ENCODE data around the gene PRRG1. TPM values are rescaled to one million over a fixed set of nuclear protein-coding genes. Genes with fewer than 3 reads are reported as not detected.

The PRRG1 gene
- total and polyA plus RNA-seq, 5 experiments from 2014 or later = not detected

DNA sequence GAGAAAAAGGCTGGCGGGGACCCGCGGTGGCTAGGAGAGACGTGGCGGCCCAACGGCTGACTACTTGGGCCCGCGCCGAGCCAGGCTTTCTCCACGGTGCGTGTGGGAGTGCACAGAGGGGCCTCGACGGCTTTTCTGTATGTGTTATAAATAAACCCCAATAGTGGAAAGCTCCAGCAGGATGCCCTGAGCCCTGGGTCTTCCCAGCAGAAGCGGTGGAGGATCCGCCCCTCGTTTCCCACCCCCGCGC, 268 bp upstream of the PRRG1 start:
- POLR2A ChIA-PET = no interaction called here
- H3K9me3 Mint-ChIP-seq = peaks cover 0 to 6% (median 0%) of the 10 kb centered on the region in 9 donors
- no peak for ATAC-seq
- no peaks in the 10 kb centered on the region for H3K36me3 Mint-ChIP-seq
- peaks cover 12 to 44% (median 15%) of the 10 kb centered on the region in 5 donors for H3K27me3 Mint-ChIP-seq
- H3K4me1 Mint-ChIP-seq = peaks cover 0 to 11% (median 7%) of the 10 kb centered on the region in 4 donors
- H3K27ac Mint-ChIP-seq = no peak overlapping the region
- no peak for DNase-seq
- H3K4me3 Mint-ChIP-seq = peak overlapping the region in 7 of 10 donors; percentile 39 to 65 (median 58)

DNA sequence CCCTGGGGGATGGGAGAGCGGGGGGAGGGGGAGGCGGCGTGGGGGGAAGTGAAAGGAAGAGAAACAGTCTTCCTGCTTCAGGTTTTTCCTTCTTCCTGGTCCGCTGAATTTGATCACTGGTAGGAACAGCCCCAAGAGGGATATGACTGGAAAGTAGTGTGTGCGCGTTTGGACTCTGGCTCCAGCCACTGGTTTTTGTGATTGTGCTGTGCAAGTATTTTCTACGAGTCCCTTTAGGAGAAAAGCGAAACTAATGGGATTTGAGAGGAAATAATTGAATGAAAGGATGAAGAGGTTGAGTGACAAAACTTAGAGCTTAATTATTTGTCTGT, 836 bp downstream of the PRRG1 start:
- no peak for ATAC-seq
- POLR2A ChIA-PET = no interaction called here
- H3K4me3 Mint-ChIP-seq = peak overlapping the region in 7 of 10 donors; percentile 15 to 69 (median 49)
- no peak overlapping the region for H3K27ac Mint-ChIP-seq
- peaks cover 11 to 42% (median 13%) of the 10 kb centered on the region in 5 donors for H3K27me3 Mint-ChIP-seq
- DNase-seq = no peak
- H3K36me3 Mint-ChIP-seq = no peaks in the 10 kb centered on the region
- H3K9me3 Mint-ChIP-seq = peaks cover 0 to 6% (median 0%) of the 10 kb centered on the region in 9 donors
- H3K4me1 Mint-ChIP-seq = peaks cover 0 to 11% (median 7%) of the 10 kb centered on the region in 4 donors

DNA sequence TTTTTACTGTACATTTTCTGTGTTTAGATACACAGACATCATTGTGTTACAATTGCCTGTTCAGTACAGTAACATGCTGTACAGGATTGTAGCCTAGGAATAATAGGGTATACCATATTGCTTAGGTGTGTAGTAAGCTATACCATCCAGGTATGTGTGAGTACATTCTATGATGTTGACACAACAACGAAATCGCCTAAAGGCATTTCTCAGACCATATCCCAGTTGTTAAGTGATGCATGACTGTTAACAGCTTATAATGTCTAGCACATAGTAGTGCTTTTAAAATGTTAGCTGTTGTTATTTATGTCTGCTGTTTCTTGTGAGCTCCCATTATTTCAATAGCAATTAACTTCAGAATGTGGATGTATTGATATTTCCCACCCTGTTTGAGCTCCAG, 4.5 kb downstream of the PRRG1 start:
- no peak for ATAC-seq

DNA sequence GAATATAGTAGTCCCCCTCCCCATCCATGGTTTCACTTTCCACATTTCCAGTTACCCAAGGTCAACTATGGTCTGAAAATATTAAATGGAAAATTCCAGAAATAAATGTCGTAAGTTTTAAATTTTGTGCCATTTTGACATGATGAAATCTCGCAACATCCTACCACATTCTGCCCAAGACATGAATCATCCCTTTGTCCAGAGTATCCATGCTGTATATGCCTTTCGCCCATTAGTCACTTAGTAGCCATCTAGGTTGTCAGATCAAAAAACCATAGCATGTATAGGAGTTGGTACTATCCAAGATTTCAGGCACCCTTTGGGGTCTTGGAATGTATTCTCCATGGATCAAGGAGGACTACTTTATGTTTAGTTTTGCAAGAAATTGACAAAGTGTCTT, 8.3 kb downstream of the PRRG1 start:
- peaks cover 0 to 14% (median 2%) of the 10 kb centered on the region in 9 donors for H3K9me3 Mint-ChIP-seq
- H3K4me1 Mint-ChIP-seq = no peaks in the 10 kb centered on the region
- peaks cover 0 to 9% (median 0%) of the 10 kb centered on the region in 3 donors for H3K36me3 Mint-ChIP-seq
- no peak overlapping the region for H3K4me3 Mint-ChIP-seq
- no peak for DNase-seq
- peaks cover 0 to 8% (median 3%) of the 10 kb centered on the region in 5 donors for H3K27me3 Mint-ChIP-seq
- POLR2A ChIA-PET = no interaction called here
- no peak overlapping the region for H3K27ac Mint-ChIP-seq
- ATAC-seq = no peak

More for the DNA sequence above, 4.5 kb downstream of the PRRG1 start:
- Mint-ChIP-seq H3K9me3 (peaks cover 0 to 8% (median 0%) of the 10 kb centered on the region in 9 donors), H3K36me3 (no peaks in the 10 kb centered on the region), H3K4me3 (no peak overlapping the region), H3K4me1 (peaks cover 0 to 10% (median 5%) of the 10 kb centered on the region in 4 donors), H3K27me3 (peaks cover 6 to 17% (median 7%) of the 10 kb centered on the region in 5 donors), H3K27ac (no peak overlapping the region)
- no peak for DNase-seq
- POLR2A ChIA-PET = no interaction called here

DNA sequence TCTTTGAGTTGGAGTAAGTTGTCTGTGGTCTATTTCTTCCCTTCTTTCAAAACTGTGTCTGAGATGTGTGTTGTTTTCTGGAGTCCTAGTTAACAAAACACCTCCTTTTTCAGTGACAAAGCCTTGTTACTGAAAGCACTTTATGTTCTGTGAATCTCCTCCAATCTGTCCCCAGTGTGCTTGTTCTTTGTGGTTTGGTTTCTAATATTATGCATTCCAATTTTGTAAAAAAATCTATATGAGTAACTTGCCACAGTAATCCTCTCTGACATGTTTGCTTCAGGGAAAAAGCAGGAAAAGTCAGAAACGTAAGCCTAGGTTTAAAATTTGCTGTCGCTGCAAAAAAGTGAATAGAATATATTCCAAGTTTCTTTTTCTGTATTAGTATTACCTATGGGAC, 12.4 kb downstream of the PRRG1 start:
- H3K4me1 Mint-ChIP-seq = no peaks in the 10 kb centered on the region
- H3K27ac Mint-ChIP-seq = no peak overlapping the region
- ATAC-seq = no peak
- DNase-seq = no peak
- H3K27me3 Mint-ChIP-seq = no peaks in the 10 kb centered on the region
- no peak overlapping the region for H3K4me3 Mint-ChIP-seq
- peaks cover 0 to 14% (median 2%) of the 10 kb centered on the region in 9 donors for H3K9me3 Mint-ChIP-seq
- POLR2A ChIA-PET = no interaction called here
- H3K36me3 Mint-ChIP-seq = peaks cover 0 to 9% (median 0%) of the 10 kb centered on the region in 3 donors

DNA sequence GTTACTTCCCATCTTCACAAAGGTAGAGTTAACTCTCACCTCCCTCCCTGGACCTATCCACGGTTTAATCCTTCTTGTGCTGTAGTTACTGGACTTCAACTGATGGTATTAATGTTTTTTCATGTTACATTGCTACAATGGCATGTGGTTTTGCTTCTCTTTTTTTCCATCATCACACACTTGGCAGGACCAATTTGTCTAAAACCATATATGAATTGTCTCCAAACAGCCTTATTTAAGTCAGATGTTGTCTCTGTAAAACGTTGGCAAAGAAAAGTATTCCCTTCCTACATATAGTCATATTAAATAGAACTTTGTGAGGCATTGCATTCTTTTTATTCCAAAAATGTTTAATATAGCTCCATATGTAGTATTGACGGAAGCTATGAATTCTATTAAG, 15.5 kb downstream of the PRRG1 start:
- H3K27ac Mint-ChIP-seq = no peak overlapping the region
- peaks cover 0 to 7% (median 2%) of the 10 kb centered on the region in 9 donors for H3K9me3 Mint-ChIP-seq
- H3K27me3 Mint-ChIP-seq = no peaks in the 10 kb centered on the region
- peaks cover 0 to 5% (median 0%) of the 10 kb centered on the region in 3 donors for H3K36me3 Mint-ChIP-seq
- POLR2A ChIA-PET = no interaction called here
- ATAC-seq = no peak
- no peak for DNase-seq
- H3K4me1 Mint-ChIP-seq = no peaks in the 10 kb centered on the region
- no peak overlapping the region for H3K4me3 Mint-ChIP-seq

DNA sequence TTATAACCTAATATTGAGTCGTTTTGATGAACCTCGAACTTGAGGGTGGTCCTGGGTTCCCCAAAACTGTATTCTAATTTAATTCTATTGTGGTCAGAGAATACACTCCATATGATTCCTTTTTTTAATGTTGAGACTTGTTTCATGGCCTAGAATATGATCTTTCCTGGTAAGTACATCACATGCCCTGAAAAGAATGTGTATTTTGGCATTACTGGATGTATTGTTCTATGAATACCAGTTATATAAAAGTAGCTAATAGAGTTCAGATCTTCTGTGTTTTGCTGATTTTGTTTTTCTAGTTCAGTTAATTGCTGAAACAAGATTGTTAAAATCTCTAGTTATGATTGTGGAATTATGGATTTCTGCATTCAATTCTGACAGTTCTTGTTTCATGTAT, 18.8 kb downstream of the PRRG1 start:
- peaks cover 0 to 16% (median 2%) of the 10 kb centered on the region in 9 donors for H3K9me3 Mint-ChIP-seq
- H3K4me1 Mint-ChIP-seq = no peaks in the 10 kb centered on the region
- POLR2A ChIA-PET = no interaction called here
- peaks cover 0 to 8% (median 0%) of the 10 kb centered on the region in 3 donors for H3K36me3 Mint-ChIP-seq
- H3K27me3 Mint-ChIP-seq = no peaks in the 10 kb centered on the region
- DNase-seq (no peak), ATAC-seq (no peak)
- H3K27ac Mint-ChIP-seq = no peak overlapping the region
- H3K4me3 Mint-ChIP-seq = no peak overlapping the region

DNA sequence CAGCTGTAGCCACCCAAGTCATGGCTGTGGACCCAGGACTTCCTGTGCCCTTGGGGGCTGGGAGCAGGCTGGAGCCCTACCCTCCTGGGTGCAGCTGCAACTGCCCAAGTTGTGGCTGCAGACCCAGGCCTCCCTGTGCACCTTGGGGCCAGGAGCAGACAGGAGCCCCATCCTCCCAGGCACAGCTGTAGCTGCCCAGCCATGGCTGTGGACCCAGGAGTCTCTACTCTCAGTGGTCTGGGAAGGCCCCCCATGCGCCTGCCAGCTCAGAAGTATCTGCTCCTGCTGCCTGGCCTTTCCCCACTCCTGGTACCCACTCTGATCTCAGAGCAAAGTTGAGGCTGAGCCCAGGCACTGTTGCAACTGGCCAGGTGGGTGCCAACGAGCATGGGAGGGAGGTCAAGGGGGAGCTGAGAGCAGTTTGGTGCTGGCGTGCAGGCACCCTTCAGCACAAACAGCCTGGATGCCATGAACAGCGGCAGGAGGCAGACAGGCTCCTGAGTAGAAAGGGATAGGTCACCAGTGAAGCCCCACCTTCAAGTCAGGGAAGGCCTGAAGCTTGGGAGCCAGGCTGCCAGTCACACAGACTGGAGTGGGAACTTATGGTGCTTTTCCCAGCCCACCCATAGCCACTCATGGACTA, 21.5 kb downstream of the PRRG1 start:
- no peak for ATAC-seq
- Mint-ChIP-seq H3K27me3 (no peaks in the 10 kb centered on the region), H3K4me3 (no peak overlapping the region), H3K4me1 (no peaks in the 10 kb centered on the region), H3K36me3 (peaks cover 0 to 8% (median 0%) of the 10 kb centered on the region in 3 donors), H3K27ac (no peak overlapping the region), H3K9me3 (peaks cover 0 to 16% (median 0%) of the 10 kb centered on the region in 9 donors)
- POLR2A ChIA-PET = no interaction called here
- no peak for DNase-seq

DNA sequence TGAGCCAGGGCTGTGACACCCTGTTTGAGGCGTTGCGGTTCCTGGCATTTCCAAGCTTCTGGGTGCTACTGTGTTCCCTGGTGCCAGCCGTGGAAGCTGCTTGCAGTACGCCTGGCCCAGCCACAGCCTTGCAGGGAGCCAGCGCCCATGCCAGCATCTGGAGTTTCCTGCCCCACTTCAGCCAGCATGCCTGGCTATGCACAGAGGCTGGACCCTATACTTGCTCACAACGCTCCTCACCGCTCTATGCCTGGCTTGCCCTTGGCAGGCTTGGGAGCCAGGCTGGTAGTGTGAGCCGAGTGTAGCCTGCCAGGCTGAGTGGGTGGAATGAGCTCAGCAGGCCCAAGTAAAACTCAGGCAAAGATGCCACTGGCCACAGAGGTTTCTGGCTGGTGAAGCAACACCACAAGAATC, 22.4 kb downstream of the PRRG1 start:
- POLR2A ChIA-PET = no interaction called here
- Mint-ChIP-seq H3K4me1 (no peaks in the 10 kb centered on the region), H3K4me3 (no peak overlapping the region), H3K9me3 (peaks cover 0 to 16% (median 0%) of the 10 kb centered on the region in 9 donors), H3K36me3 (peaks cover 0 to 8% (median 0%) of the 10 kb centered on the region in 3 donors), H3K27me3 (no peaks in the 10 kb centered on the region), H3K27ac (no peak overlapping the region)
- DNase-seq (no peak), ATAC-seq (no peak)

DNA sequence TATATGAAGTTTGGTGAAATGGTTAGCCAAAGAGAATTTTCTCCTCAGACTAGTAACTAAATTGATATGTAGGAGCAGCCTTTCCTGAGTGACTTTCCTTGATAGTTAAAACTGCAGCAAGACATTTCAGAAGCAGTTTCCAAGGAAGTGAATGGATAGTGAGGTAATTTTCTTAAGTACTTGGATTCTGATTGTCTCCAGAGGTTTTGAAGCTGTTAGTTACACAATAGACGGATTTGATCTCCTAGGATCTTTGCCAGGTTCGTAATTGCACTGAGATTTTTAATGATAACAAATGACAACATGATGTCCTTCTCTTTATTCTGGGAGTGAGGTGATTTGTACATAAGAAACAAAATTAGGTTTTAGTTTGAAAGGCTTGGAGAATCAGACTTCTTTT, 29.2 kb downstream of the PRRG1 start:
- POLR2A ChIA-PET = no interaction called here
- no peak for ATAC-seq
- Mint-ChIP-seq H3K9me3 (peaks cover 0 to 6% (median 0%) of the 10 kb centered on the region in 9 donors), H3K36me3 (no peaks in the 10 kb centered on the region), H3K27me3 (peaks cover 0 to 7% (median 0%) of the 10 kb centered on the region in 5 donors), H3K27ac (no peak overlapping the region), H3K4me3 (no peak overlapping the region), H3K4me1 (no peaks in the 10 kb centered on the region)
- DNase-seq = no peak

DNA sequence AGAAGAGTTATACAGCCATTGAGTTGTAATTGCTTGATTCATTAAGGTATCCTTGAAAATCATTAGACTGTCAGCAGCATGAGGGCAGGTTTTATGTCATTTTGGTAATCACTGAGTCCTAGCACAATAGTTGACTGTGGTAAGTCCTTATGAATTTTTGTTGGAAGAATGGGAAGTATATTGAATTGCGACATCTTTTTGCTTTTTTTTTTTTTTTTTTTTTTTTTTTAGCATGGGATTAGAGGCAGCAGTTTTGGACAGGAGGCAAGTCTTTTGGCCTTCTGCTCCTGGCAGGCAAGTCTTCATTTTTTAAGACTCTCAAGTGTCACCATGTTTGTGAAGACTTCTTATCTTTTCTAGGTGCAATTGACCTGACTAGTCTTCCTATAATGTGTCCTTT, 29.7 kb downstream of the PRRG1 start:
- H3K4me1 Mint-ChIP-seq = no peaks in the 10 kb centered on the region
- H3K27ac Mint-ChIP-seq = no peak overlapping the region
- no peaks in the 10 kb centered on the region for H3K36me3 Mint-ChIP-seq
- DNase-seq = no peak
- no peak for ATAC-seq
- H3K9me3 Mint-ChIP-seq = peaks cover 0 to 6% (median 0%) of the 10 kb centered on the region in 9 donors
- POLR2A ChIA-PET = no interaction called here
- peaks cover 0 to 7% (median 0%) of the 10 kb centered on the region in 5 donors for H3K27me3 Mint-ChIP-seq
- no peak overlapping the region for H3K4me3 Mint-ChIP-seq

DNA sequence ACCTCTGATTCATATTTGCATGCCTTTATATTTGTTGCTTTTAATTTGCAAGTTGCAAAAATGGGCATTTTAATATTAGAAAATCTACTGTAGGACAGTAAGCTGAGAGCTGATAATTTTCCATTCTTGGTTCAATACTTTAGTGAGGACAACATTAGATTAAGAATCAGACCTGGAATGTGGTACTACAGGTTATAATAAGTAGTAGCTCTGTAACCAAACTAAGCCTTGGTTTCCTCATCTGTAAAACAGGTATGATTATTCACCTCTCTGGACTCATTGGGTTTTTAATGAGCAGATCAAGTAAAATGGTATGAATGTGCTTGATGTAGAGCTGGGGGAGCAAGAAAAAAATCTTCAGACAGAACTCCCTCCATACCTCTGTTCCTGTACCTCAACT, 31.1 kb downstream of the PRRG1 start:
- no peak overlapping the region for H3K27ac Mint-ChIP-seq
- peaks cover 0 to 6% (median 0%) of the 10 kb centered on the region in 9 donors for H3K9me3 Mint-ChIP-seq
- no peaks in the 10 kb centered on the region for H3K4me1 Mint-ChIP-seq
- no peak for ATAC-seq
- peaks cover 0 to 7% (median 0%) of the 10 kb centered on the region in 5 donors for H3K27me3 Mint-ChIP-seq
- no peak for DNase-seq
- H3K4me3 Mint-ChIP-seq = no peak overlapping the region
- POLR2A ChIA-PET = no interaction called here
- no peaks in the 10 kb centered on the region for H3K36me3 Mint-ChIP-seq

DNA sequence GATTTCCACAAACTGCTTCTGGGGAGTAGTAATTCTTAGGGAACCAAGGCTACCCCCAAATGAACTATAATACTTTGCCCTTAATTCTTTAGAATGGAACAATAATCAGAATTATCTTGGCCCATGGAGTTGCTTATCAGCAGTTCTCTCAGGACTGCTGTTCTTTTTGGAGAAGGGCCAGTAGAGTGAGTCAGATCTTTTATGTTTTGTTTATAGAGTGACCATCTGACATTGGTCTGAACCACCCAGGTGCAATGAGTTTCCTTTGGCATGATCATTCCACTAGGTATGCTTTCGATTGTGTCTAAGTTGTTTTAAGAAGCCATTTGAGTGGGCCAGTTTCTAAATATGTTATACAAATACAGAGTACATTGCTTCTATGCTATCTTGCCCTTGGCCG, 31.8 kb downstream of the PRRG1 start:
- POLR2A ChIA-PET = no interaction called here
- no peak for DNase-seq
- Mint-ChIP-seq H3K9me3 (peaks cover 0 to 6% (median 0%) of the 10 kb centered on the region in 9 donors), H3K27ac (no peak overlapping the region), H3K4me3 (no peak overlapping the region), H3K36me3 (no peaks in the 10 kb centered on the region), H3K27me3 (peaks cover 0 to 7% (median 0%) of the 10 kb centered on the region in 5 donors), H3K4me1 (no peaks in the 10 kb centered on the region)
- no peak for ATAC-seq

DNA sequence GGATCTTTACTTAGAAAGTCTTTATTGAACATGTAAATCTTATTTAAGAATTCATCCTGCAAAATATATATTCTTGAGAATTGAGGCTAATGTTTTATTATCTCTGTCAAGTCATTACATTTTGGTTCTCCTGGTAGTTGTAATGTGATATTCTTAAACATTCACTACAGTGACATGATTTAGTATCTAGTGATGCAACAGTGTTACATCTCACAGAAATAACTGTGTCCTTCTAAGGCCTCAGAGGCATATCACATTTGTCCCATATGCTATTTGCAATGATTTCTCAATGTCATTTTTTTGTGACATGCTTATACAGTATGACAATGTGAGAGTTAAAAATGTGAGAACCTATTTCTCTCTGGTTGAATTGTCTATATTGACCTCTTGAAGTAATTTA, 34.1 kb downstream of the PRRG1 start:
- Mint-ChIP-seq H3K9me3 (peaks cover 0 to 7% (median 2%) of the 10 kb centered on the region in 9 donors), H3K36me3 (peaks cover 0 to 4% (median 0%) of the 10 kb centered on the region in 3 donors), H3K27ac (no peak overlapping the region), H3K4me1 (no peaks in the 10 kb centered on the region), H3K4me3 (no peak overlapping the region), H3K27me3 (peaks cover 0 to 7% (median 0%) of the 10 kb centered on the region in 5 donors)
- no peak for DNase-seq
- ATAC-seq = no peak
- POLR2A ChIA-PET = no interaction called here

Data from naive thymus-derived CD8-positive, alpha-beta T cell (primary cell).